SK-N-SH (cell line): Measurements from ENCODE around the gene TCHH. TPM values are rescaled to one million over a fixed set of nuclear protein-coding genes. Genes with fewer than 3 reads are reported as not detected.

ENCODE experiments used
- CTCF ChIA-PET: fragments of 300-600, 350-600 bp; formaldehyde crosslinking; extraction: SDS; loops from one replicate; lab custom pipeline; 2021; lab: Yijun Ruan, JAX
- POLR2A ChIA-PET: fragments of 350-600 bp; sonication (Branson Sonifier 250); formaldehyde crosslinking; extraction: SDS; loops from one replicate; lab custom pipeline; 2020; ENCODE audit warnings: antibody characterized with exemption, inconsistent platforms; lab: Yijun Ruan, JAX
- DNase-seq: peaks from one replicate; pipeline ENCODE4 v3.0.0; 2012
- H2AFZ ChIP-seq: fragments of 200-600 bp; sonication (generic); 2 replicates; pipeline ENCODE4 v1.8.1; 2016; ENCODE audit warnings: antibody characterized with exemption, mild to moderate bottlenecking, low read depth
- H3F3A ChIP-seq: fragments of 200-600 bp; sonication (generic); replicated peaks from 2 replicates; pipeline ENCODE3; 2016; ENCODE audit warnings: antibody characterized with exemption, mild to moderate bottlenecking; ENCODE audit not compliant: insufficient read depth
- H3K27ac ChIP-seq, 2 experiments: fragments of 200-500 bp in 1 of 2; fragments of 200-600 bp in 1 of 2; sonication (Bioruptor generic) in 1 of 2; sonication (generic), shearing (Covaris generic) in 1 of 2; 2 replicates each; pipeline versions ENCODE4 v1.5.1 to v1.6.1; 2014 to 2016; ENCODE audit warnings: low read depth in 2 of 2, inconsistent platforms in 1 of 2, low read length in 1 of 2, mild to moderate bottlenecking in 1 of 2, mixed read lengths in 1 of 2
- H3K27me3 ChIP-seq: fragments of 200-600 bp; sonication (generic), shearing (Covaris generic); 2 replicates; pipeline ENCODE4 v1.6.1; 2016; ENCODE audit warnings: mixed run types; ENCODE audit not compliant: insufficient read depth
- H3K36me3 ChIP-seq, 2 experiments: fragments of 200-500 bp in 1 of 2; fragments of 200-600 bp in 1 of 2; sonication (Bioruptor generic) in 1 of 2; sonication (generic) in 1 of 2; replicated peaks in 1 of 2; 2 replicates each; pipeline versions ENCODE3 to v1.5.1; 2014 to 2016; ENCODE audit warnings: low read length in 1 of 2, mild to moderate bottlenecking in 1 of 2; ENCODE audit not compliant: insufficient read depth in 2 of 2, control insufficient read depth in 1 of 2
- H3K4me1 ChIP-seq, 2 experiments: fragments of 200-500 bp in 1 of 2; fragments of 200-600 bp in 1 of 2; sonication (Bioruptor generic) in 1 of 2; sonication (generic), shearing (Covaris generic) in 1 of 2; 2 replicates each; pipeline versions ENCODE4 v1.5.1 to v1.6.1; 2014 to 2016; ENCODE audit warnings: low read depth in 1 of 2, low read length in 1 of 2, mixed run types in 1 of 2; ENCODE audit not compliant: insufficient read depth in 2 of 2, control insufficient read depth in 1 of 2
- H3K4me2 ChIP-seq: fragments of 200-600 bp; sonication (generic), shearing (Covaris generic); 2 replicates; pipeline ENCODE4 v1.6.1; 2017; ENCODE audit warnings: mixed run types
- H3K4me3 ChIP-seq, 2 experiments: fragments of 200-500 bp in 1 of 2; fragments of 200-600 bp in 1 of 2; sonication (Bioruptor generic) in 1 of 2; sonication (generic), shearing (Covaris generic) in 1 of 2; 2 replicates each; pipeline versions ENCODE4 v1.5.1 to v1.8.1; 2014 to 2016; ENCODE audit warnings: low read depth in 2 of 2, inconsistent platforms in 1 of 2, low read length in 1 of 2, mild to moderate bottlenecking in 1 of 2, mixed read lengths in 1 of 2, moderate library complexity in 1 of 2
- H3K79me2 ChIP-seq: fragments of 200-600 bp; sonication (generic); 2 replicates; pipeline ENCODE4 v1.8.1; 2017; ENCODE audit warnings: mild to moderate bottlenecking; ENCODE audit not compliant: insufficient read depth
- H3K9ac ChIP-seq: fragments of 200-600 bp; sonication (generic); 2 replicates; pipeline ENCODE4 v1.6.1; 2017; ENCODE audit warnings: mixed run types
- H3K9me2 ChIP-seq: fragments of 200-600 bp; sonication (generic); 2 replicates; pipeline ENCODE4 v1.6.1; 2017; ENCODE audit warnings: mixed run types
- H3K9me3 ChIP-seq: fragments of 200-600 bp; sonication (generic); 2 replicates; pipeline ENCODE4 v1.6.1; 2017; ENCODE audit warnings: mixed run types, mild to moderate bottlenecking, moderate library complexity
- H4K20me1 ChIP-seq: fragments of 200-600 bp; sonication (generic); 2 replicates; pipeline ENCODE4 v1.6.1; 2017; ENCODE audit warnings: mild to moderate bottlenecking, mixed run types; ENCODE audit not compliant: insufficient read depth
- CHD2 ChIP-seq: fragments of 150-350 bp; IDR thresholded peaks from 2 replicates; pipeline ENCODE4 v1.6.1; 2018; ENCODE audit warnings: low read length; ENCODE audit not compliant: partially characterized antibody
- EZH2phosphoT487 ChIP-seq: fragments of 200-600 bp; sonication (generic); IDR thresholded peaks from 2 replicates; pipeline ENCODE4 v1.6.1; 2017; ENCODE audit warnings: low read depth, mixed run types, mild to moderate bottlenecking, antibody characterized with exemption, moderate library complexity, borderline replicate concordance
- FOSL2 ChIP-seq: IDR thresholded peaks from 2 replicates; pipeline ENCODE4 v1.4.0; 2012; ENCODE audit warnings: low read depth, mild to moderate bottlenecking, moderate library complexity, borderline replicate concordance
- FOXM1 ChIP-seq: IDR thresholded peaks from 2 replicates; pipeline ENCODE4 v1.4.0; 2012; ENCODE audit warnings: low read depth, mild to moderate bottlenecking
- GATA2 ChIP-seq: sonication (generic); formaldehyde crosslinking; IDR thresholded peaks from 2 replicates; pipeline ENCODE4 v1.5.0; 2020; ENCODE audit warnings: mild to moderate bottlenecking, missing genetic modification reagents
- IRF3 ChIP-seq: fragments of 150-350 bp; IDR thresholded peaks from 2 replicates; pipeline ENCODE4 v1.6.1; 2016; ENCODE audit warnings: mild to moderate bottlenecking, low read depth, low read length
- JUND ChIP-seq: IDR thresholded peaks from 2 replicates; pipeline ENCODE4 v1.4.0; 2012
- MXI1 ChIP-seq: IDR thresholded peaks from 2 replicates; pipeline ENCODE4 v1.6.1; 2012; ENCODE audit warnings: mild to moderate bottlenecking, low read depth, low read length, improper control_type of control experiment
- NFIC ChIP-seq: IDR thresholded peaks from 2 replicates; pipeline ENCODE4 v1.4.0; 2012; ENCODE audit warnings: borderline replicate concordance
- NRF1 ChIP-seq: IDR thresholded peaks from 2 replicates; pipeline ENCODE4 v1.6.1; 2012; ENCODE audit warnings: low read depth, mild to moderate bottlenecking, low read length
- POLR2AphosphoS5 ChIP-seq: IDR thresholded peaks from 2 replicates; pipeline ENCODE4 v1.6.1; 2012; ENCODE audit warnings: low read depth, low read length
- RAD21 ChIP-seq: IDR thresholded peaks from 2 replicates; pipeline ENCODE4 v1.6.1; 2012; ENCODE audit warnings: mild to moderate bottlenecking, low read length
- RCOR1 ChIP-seq: fragments of 150-350 bp; IDR thresholded peaks from 2 replicates; pipeline ENCODE4 v1.6.1; 2017; ENCODE audit warnings: antibody characterized with exemption, low read length
- RXRA ChIP-seq: IDR thresholded peaks from 2 replicates; pipeline ENCODE4 v1.4.0; 2012; ENCODE audit warnings: low read depth, mild to moderate bottlenecking, borderline replicate concordance
- SMC3 ChIP-seq: IDR thresholded peaks from 2 replicates; pipeline ENCODE4 v1.6.1; 2012; ENCODE audit warnings: low read depth, low read length, improper control_type of control experiment
- TCF12 ChIP-seq: IDR thresholded peaks from 2 replicates; pipeline ENCODE4 v1.4.0; 2012
- TEAD4 ChIP-seq: IDR thresholded peaks from 2 replicates; pipeline ENCODE4 v1.4.0; 2012; ENCODE audit warnings: mild to moderate bottlenecking, borderline replicate concordance; ENCODE audit not compliant: insufficient read depth
- YY1 ChIP-seq: IDR thresholded peaks from 2 replicates; pipeline ENCODE4 v1.4.0; 2012; ENCODE audit warnings: low read depth, mild to moderate bottlenecking
- ZBTB33 ChIP-seq: IDR thresholded peaks from 2 replicates; pipeline ENCODE4 v1.4.0; 2012; ENCODE audit warnings: low read depth, borderline replicate concordance
- WGBS: methylation state at CpG from one replicate; pipeline ENCODE4 v1.1.6; 2017; ENCODE audit warnings: low lambda C conversion rate; 5-methylcytosine and 5-hydroxymethylcytosine counted together
- polyA plus RNA-seq, 3 experiments: library from polyadenylated mRNA; depleted of rRNA; stranded (reverse); fragments of >200 nt; gene quantifications; 2 replicates each; pipeline ENCODE4 v1.2.3, GENCODE V29; 2012
- TF ChIP-seq, protein P1 (sequence below): fragments of 150-350 bp; IDR thresholded peaks from 2 replicates; pipeline ENCODE4 v1.6.1; 2017; ENCODE audit warnings: antibody characterized with exemption, low read length, low read depth, borderline replicate concordance
- TF ChIP-seq, protein P2 (sequence below): IDR thresholded peaks from 2 replicates; pipeline ENCODE4; 2012

The TCHH gene
- polyA plus RNA-seq, 1 of the 3 experiments (the other 2 are of a cell fraction), result not detected

DNA sequence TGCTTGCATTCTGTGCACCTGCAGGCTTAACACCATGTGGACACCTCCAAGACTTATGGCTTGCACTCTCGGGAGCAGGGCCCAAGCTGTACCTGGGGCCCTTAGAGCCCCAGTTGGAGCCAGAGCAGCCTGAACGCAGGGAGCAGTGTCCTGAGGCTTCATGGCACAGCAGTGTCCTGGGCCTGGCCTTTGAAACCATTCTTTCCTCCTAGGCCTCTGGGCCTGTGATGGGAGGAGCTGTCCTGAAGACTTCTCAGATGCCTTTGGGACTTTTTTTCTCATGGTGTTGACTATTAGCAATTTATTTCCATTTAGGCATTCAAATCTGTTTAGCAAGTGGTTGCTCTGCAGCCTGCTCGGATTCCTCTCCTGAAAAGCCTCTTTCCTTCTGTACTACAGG lies 32.8 kb upstream of the TCHH start:
- Histone ChIP-seq H2AFZ (no peak overlapping the region), H4K20me1 (no peaks in the 10 kb centered on the region), H3K4me1 (peaks cover 0 to 6% of the 10 kb centered on the region in 2 experiments; a peak in 1 of 4 replicates), H3F3A (no peaks in the 10 kb centered on the region), H3K79me2 (no peaks in the 10 kb centered on the region), H3K36me3 (no peaks in the 10 kb centered on the region), H3K4me3 (no peak overlapping the region), H3K4me2 (no peak overlapping the region), H3K9me2 (no peaks in the 10 kb centered on the region), H3K27ac (no peak overlapping the region), H3K27me3 (no peaks in the 10 kb centered on the region), H3K9ac (no peak overlapping the region), H3K9me3 (no peaks in the 10 kb centered on the region)
- WGBS, result 1% methylated on average over 3 of the region's 3 CpGs
- POLR2A ChIA-PET, result no interaction called here
- DNase-seq, result no peak
- CTCF ChIA-PET, result interaction anchor here (1.2 to 1.8 kb wide), 2 partner anchors 38 to 310 kb away, joined by 6 read pairs; no protein-coding TSS in a partner anchor
- TF ChIP-seq TEAD4 (no peak), CHD2 (no peak), RCOR1 (no peak), ZBTB33 (no peak), FOXM1 (no peak), TCF12 (no peak), NRF1 (no peak), EZH2phosphoT487 (no peak)
- TF ChIP-seq, protein P1, sequence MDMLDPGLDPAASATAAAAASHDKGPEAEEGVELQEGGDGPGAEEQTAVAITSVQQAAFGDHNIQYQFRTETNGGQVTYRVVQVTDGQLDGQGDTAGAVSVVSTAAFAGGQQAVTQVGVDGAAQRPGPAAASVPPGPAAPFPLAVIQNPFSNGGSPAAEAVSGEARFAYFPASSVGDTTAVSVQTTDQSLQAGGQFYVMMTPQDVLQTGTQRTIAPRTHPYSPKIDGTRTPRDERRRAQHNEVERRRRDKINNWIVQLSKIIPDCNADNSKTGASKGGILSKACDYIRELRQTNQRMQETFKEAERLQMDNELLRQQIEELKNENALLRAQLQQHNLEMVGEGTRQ, result no peak

- no peaks in the 10 kb centered on the region for H3K9me3 ChIP-seq
- no peaks in the 10 kb centered on the region for H3K79me2 ChIP-seq
- H3K36me3 ChIP-seq, result no peaks in the 10 kb centered on the region
- DNase-seq, result no peak
- H4K20me1 ChIP-seq, result no peaks in the 10 kb centered on the region
- CTCF ChIA-PET, result no interaction called here
- no peak overlapping the region for H3K27ac ChIP-seq
- POLR2A ChIA-PET, result no interaction called here
- H3K4me1 ChIP-seq, result peaks cover 0 to 9% of the 10 kb centered on the region in 2 experiments; a peak in 1 of 4 replicates
- H3K4me3 ChIP-seq, result no peak overlapping the region
- WGBS, result 5% methylated on average over 4 of the region's 4 CpGs
- H3K4me2 ChIP-seq, result no peak overlapping the region
- no peak overlapping the region for H2AFZ ChIP-seq
- H3K9ac ChIP-seq, result no peak overlapping the region
- no peaks in the 10 kb centered on the region for H3K27me3 ChIP-seq
- H3K9me2 ChIP-seq, result no peaks in the 10 kb centered on the region
- H3F3A ChIP-seq, result no peaks in the 10 kb centered on the region
- TF ChIP-seq, protein P1, result no peak
- no peak for TF ChIP-seq RXRA
- TF ChIP-seq ZBTB33, result no peak
- no peak for TF ChIP-seq GATA2
- no peak for TF ChIP-seq CHD2
- no peak for TF ChIP-seq POLR2AphosphoS5
- no peak for TF ChIP-seq SMC3
- TF ChIP-seq MXI1, result no peak
- TF ChIP-seq YY1, result no peak
- TF ChIP-seq IRF3, result no peak
- TF ChIP-seq FOSL2, result no peak
- no peak for TF ChIP-seq RAD21
- TF ChIP-seq NFIC, result no peak
- TF ChIP-seq TCF12, result no peak
- TF ChIP-seq RCOR1, result no peak
- TF ChIP-seq, protein P2, sequence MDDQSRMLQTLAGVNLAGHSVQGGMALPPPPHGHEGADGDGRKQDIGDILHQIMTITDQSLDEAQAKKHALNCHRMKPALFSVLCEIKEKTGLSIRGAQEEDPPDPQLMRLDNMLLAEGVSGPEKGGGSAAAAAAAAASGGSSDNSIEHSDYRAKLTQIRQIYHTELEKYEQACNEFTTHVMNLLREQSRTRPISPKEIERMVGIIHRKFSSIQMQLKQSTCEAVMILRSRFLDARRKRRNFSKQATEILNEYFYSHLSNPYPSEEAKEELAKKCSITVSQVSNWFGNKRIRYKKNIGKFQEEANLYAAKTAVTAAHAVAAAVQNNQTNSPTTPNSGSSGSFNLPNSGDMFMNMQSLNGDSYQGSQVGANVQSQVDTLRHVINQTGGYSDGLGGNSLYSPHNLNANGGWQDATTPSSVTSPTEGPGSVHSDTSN, result no peak
- TF ChIP-seq JUND, result no peak
These were observed 30.5 kb upstream of the TCHH start for GRCh38 chr1:152145769-152146168.
